Globus pallidus (tissue), 1 donor: ENCODE results near the gene CBARP.
A peak's percentile ranks its signal among the peaks of the same experiment; 100 is the strongest.
"Not testable (repeated sequence)": the region's sequence is repeated elsewhere in the genome, so short reads cannot be mapped to it uniquely, and the experiment has no call there.

ENCODE experiments used
- DNase-seq: peaks from one replicate; pipeline ENCODE4 v3.0.0-alpha.2; 2015; ENCODE audit warnings: low spot score

Gene CBARP

DNA sequence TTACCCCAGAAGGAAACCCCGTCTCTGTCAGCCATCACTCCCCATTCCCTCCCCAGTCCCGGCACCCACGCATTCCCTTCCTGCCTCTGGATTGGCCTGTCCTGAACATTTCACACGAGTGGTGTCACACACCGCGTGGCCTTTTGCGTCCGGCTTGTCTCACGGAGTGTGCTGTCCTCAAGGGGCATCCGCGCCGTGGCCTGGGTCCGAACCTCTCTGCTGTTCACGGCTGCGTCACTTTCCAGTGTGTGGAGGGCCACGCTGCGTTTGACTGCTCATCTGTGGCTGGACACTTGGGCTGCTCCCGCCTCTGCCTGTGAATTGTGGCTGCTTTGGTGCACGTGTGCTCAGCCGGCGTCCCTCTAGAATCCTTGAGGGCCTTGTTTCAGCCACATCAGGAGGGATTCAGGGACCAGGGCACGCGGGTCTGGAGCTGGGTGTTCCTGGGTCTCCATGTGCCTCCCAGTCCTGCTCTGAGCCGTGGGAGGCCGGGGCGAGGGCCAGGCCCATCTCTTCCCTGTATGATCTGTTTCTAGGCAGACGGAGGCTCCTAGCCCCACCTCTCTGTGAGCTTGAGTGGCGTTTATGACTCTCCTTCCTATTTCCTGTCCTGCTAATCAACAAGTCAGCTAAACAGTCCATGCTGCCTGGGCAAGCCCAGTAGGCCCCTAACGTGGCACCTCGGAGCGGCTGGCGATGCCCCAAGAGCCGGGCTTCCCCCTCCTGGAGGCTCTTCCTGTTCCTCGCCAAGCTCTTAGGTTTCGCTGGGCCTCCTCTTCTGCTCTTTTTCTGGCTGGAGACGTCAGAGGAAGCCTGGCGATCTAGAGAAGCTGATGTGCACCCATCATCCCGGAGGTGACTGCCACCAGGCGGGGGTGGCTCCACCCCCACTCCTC is 24.2 kb downstream of the CBARP start:
- DNase-seq: peak; percentile 63

DNA sequence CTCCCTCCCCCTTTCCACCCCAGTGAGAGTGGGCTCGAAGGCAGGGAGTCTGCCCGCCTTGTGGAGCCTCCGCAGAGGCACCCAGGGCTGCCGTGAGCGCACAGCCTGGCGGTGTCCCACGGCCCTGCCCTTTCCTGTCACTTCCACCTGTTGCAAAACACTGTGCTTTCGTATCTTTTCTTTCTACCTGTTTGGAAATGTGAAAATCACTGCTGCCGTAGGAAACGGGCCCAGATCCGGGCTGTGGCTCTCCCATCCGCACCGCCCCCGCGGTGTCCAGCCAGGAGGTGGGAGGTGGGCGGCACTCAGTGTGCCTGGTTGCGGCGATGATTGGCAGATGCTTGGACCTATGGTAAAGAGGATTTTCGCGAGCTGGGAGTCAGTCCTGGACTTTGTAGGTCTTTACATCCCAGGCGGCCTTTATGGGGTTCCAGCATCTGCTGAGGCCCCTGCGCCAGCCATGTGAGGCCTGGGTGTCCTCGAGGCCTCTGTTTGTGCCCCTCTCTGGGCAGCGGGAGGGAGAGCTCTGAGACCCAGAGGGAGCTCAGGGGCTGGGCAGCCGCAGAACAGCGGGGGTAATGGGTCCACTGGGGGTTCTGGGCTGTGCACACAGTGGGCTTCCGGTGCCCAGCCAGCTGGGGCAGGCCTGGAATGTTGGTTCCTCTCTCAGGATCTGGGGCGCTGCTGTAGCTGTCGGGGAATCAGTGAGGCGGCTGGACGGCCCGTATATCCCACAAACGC is 26.1 kb downstream of the CBARP start:
- no peak for DNase-seq

DNA sequence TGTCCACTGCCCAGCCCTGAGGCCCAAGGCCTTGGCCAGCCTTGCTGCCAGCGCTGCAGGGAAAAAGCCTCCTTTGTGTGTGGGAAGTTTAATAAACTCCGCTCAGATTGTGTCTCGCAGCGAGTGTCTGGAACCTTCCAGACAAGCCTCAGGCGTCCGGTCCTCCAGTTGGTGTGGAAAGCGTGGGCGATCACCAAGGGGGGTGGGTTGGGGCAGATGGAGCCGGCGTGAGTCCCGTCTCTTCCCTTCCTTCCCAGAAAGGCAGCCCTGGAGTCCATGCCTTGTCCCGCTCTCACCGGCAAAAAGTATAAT is 27.6 kb downstream of the CBARP start:
- DNase-seq: peak; percentile 83

DNA sequence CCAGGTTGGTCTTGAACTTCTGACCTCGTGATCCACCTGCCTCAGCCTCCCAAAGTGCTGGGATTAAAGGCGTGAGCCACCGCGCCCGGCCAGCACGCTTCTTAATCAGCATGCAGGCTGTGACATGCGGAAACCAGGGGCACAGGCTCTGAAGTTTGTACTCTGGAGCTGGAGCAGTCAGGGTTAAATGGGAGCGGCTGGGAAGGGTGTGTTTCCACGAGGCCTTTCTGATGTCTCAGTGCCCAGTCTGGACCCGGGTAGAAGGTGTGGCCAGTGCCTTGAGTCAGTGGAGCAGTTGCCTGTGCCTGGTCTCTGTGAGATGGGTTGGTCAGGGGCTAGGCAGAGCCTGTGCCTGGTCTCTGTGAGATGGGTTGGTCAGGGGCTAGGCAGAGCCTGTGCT is 29.0 kb downstream of the CBARP start:
- DNase-seq: not testable (repeated sequence)

DNA sequence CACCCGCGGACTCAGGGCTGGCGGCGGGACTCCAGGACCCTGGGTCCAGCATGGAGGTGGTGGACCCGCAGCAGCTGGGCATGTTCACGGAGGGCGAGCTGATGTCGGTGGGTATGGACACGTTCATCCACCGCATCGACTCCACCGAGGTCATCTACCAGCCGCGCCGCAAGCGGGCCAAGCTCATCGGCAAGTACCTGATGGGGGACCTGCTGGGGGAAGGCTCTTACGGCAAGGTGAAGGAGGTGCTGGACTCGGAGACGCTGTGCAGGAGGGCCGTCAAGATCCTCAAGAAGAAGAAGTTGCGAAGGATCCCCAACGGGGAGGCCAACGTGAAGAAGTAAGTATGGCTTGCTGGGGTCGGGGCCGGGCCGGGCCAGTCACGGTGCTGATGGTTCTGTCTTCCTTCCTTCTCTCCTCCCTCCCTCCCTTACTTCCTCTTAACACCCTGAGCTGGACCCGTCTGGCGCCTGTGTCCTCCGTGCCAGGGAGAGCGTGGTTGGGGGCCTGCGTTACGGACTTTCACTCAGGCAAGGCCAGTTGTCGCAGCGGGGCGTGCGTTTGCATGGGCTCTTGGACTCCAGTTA is 30.8 kb downstream of the CBARP start:
- no peak for DNase-seq

DNA sequence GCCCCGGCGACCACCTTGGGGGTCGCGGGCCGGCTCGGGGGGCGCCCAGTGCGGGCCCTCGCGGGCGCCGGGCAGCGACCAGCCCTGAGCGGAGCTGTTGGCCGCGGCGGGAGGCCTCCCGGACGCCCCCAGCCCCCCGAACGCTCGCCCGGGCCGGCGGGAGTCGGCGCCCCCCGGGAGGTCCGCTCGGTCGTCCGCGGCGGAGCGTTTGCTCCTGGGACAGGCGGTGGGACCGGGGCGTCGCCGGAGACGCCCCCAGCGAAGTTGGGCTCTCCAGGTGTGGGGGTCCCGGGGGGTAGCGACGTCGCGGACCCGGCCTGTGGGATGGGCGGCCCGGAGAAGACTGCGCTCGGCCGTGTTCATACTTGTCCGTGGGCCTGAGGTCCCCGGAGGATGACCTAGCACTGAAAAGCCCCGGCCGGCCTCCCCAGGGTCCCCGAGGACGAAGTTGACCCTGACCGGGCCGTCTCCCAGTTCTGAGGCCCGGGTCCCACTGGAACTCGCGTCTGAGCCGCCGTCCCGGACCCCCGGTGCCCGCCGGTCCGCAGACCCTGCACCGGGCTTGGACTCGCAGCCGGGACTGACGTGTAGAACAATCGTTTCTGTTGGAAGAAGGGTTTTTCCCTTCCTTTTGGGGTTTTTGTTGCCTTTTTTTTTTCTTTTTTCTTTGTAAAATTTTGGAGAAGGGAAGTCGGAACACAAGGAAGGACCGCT is 31.5 kb downstream of the CBARP start:
- DNase-seq: no peak

DNA sequence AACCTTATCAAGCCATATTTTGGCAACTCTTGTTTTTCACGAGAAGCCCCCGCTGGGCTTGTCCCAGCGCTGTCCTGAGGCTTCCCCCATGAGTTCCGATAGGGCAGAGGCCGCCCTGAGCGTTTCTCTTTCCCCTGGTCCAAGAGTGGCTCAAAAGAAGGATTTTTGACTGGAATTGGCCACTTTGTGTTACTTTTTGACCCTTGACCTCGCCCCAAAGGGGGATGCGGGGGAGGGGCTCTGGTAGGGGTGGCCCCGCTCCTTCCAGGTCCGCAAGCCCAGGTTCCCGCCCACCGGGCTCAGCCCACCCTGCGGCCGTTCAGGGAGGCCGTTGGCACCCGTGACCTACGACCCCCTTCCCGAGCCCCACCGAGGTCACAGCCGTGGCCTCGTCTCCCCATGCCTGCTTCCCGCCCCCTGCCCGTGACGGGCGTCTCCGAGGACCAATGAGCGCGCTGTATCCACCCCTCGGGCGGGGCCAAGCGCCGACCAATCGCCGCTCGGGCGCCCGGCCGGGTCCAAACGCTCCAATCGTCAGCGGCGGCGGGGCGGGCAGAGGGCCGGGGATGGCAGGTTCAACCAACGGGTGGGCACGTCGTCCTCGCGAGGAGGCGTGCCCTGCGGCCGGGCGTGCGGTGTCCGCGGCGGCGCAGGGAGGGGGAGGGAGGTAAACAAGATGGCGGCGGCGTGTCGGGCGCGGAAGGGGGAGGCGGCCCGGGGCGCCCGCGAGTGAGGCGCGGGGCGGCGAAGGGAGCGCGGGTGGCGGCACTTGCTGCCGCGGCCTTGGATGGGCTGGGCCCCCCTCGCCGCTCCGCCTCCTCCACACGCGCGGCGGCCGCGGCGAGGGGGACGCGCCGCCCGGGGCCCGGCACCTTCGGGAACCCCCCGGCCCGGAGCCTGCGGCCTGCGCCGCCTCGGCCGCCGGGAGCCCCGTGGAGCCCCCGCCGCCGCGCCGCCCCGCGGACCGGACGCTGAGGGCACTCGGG is 32.4 kb downstream of the CBARP start, which contains the start of gene STK11:
Gene STK11 (plus strand): TSS at position 665 of the 986 bp plus-strand sequence. CDS start 1,136 bp downstream, outside the sequence.
- peak; percentile 96 for DNase-seq

DNA sequence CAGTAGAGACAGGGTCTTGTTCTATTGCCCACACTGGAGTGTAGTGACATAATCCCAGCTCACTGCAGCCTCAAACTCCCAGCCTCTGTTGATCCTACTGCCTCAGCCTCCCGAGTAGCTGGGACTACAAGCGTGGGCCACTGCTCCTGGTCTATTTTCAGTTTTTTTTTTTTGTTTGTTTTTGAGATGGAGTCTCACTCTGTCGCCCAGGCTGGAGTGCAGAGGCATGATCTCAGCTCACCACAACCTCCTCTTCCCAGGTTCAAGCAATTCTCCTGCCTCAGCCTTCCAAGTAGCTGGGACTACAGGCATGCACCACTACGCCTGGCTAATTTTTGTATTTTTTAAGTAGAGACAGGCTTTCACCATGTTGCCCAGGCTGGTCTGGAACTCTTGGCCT is 37.2 kb downstream of the CBARP start:
- not testable (repeated sequence) for DNase-seq

DNA sequence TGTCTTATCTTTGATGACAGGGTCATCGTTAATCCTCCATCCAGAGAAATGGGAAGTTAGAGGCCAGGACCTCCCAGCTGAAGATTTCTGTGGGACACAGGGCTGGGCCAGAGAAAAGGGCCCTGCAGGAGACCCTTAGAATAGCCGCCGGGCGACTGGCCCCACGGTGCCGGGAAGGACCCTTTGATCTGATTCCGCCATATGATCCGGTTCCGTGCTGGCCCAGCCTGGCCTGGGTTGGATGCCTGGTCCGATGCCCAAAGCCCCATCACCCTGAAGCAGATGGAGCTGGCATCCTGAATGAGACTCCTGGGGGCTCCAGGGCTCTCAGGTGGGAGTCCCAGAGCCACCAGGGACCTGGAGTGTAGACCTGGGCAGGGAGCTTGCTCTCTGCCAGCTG is 38.3 kb downstream of the CBARP start:
- no peak for DNase-seq

DNA sequence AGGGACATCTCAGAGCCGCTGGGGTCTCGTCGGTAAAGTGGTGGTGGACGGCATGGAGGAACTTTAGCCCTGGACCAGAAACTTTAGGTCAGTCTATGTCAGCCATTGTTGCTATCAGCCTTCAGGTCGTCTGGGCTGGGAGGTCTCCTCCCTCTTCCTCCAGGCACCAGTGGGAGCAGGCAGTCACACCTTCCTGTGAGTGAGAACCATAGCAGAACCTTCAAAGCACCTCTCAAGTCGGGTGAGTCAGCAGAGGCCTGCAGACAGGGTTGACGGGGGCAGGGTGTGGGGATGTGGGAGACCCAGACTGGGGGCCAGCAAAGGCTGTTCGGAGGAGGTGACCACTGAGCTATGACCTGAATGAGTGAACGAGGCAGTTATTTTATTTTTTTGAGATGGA is 48.4 kb downstream of the CBARP start:
- no peak for DNase-seq

DNA sequence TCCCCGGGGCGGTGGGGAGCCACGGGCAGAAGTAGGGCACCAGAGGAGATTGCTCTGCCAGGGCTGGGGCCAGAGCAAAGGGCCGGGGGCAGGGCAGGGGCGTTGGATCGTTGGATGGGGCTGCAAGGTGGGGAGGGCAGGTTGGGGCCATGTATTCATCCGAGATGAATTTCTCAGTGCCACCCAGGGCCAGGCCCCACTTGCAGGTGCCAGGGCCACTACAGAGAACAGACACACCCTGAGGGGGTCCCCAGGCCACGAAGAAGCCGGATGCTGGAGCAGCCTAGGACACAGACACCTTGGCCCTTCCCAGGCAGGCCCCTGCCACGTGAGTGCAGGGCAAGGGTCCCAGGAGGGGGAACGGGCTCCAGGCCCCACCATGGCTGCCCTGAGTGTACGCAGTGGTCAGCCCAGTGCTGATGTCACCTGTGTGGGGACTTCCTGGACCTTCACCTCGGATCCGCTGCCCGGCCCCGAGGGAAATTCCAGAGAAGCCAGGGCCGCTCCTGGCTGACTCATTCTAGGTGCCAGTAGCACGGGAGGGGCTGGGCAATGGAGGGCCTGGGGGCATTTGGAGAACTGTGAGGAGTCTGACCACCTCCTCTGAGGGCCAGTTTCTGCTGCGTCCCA is 54.1 kb downstream of the CBARP start:
- DNase-seq: no peak

DNA sequence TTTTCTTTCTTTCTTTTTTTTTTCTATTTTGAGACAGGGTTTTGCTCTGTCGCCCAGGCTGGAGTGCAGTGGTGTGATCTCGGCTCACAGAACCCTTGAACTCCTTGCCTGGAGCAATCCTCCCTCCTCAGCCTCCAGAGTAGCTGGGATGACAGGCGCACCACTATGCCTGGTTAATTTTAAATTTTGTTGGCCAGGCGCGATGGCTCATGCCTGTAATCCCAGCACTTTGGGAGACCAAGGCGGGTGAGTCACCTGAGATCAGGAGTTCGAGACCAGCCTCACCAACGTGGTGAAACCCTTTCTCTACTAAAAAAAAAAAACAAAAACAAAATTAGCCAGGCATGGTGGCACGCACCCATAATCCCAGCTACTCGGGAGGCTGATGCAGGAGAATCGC is 55.1 kb downstream of the CBARP start:
- no peak for DNase-seq

DNA sequence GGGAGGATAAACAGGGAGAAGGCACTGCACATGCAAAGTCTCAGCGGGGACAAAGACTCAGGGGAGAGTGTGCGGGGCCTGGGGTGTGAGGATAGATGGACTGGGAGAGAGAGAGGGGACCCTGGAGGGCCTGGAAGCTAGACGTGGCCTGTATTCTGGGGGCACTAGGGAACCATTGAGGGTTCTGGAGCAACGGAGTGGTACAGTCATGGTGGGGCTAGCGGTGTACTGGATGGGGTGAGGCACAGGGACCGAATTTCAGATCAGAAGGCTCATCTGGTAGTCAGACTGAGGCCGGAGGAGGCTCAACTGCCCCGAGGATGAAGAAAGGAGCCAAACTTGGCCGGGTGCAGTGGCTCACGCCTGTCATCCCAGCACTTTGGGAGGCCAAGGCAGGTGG is 55.7 kb downstream of the CBARP start:
- DNase-seq: no peak

DNA sequence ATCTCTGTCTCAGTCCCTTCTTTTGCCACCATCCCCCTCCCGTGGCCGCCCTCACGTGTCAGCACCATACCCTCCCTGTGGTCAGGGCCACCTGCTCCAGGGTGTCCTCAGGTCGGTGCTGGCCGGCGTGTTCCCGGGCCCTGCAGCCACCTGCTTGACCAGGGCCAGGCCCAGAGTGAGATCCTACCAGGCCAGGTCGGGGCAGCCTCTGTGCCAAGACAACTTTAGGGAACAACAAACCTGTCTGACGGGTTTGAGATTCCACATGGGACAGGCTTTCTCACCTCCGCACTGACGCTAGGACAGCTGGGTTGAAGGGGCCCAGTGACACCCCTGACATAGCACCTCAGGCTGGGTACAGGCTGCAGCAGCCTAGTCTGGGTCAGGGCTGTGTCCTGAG is 56.2 kb downstream of the CBARP start:
- no peak for DNase-seq
